Smooth muscle cell (in vitro differentiated cells): ENCODE measurements around the gene PLXNC1. TPM values are rescaled to one million over a fixed set of nuclear protein-coding genes. Genes with fewer than 3 reads are reported as not detected.
A peak's percentile ranks its signal among the peaks of the same experiment; 100 is the strongest.

Source experiments
- DNase-seq: peaks from one replicate; lab custom pipeline; 2025; ENCODE audit not compliant: unreplicated experiment; lab: John Stamatoyannopoulos, UW
- H2AFZ ChIP-seq: fragments of 200-600 bp; sonication (generic); 2 replicates; pipeline ENCODE4 v1.6.0; 2016; ENCODE audit warnings: antibody characterized with exemption, low read depth, mild to moderate bottlenecking
- H3F3A ChIP-seq: fragments of 200-600 bp; sonication (generic); 2 replicates; pipeline ENCODE4 v1.6.0; 2017; ENCODE audit warnings: antibody characterized with exemption, low read depth
- H3K27ac ChIP-seq: fragments of 200-600 bp; sonication (generic); 2 replicates; pipeline ENCODE4 v1.5.1; 2016; ENCODE audit warnings: low read depth, mild to moderate bottlenecking
- H3K27me3 ChIP-seq: fragments of 200-600 bp; sonication (generic); 2 replicates; pipeline ENCODE4 v1.6.1; 2016; ENCODE audit warnings: low read depth, mild to moderate bottlenecking
- H3K36me3 ChIP-seq: fragments of 200-600 bp; sonication (generic); 2 replicates; pipeline ENCODE4 v1.5.1; 2016; ENCODE audit warnings: low read depth
- H3K4me1 ChIP-seq: fragments of 200-600 bp; sonication (generic); 2 replicates; pipeline ENCODE4 v1.5.1; 2016; ENCODE audit warnings: low read depth
- H3K4me2 ChIP-seq: fragments of 200-600 bp; sonication (generic); 2 replicates; pipeline ENCODE4 v1.6.0; 2016; ENCODE audit warnings: mild to moderate bottlenecking
- H3K4me3 ChIP-seq: fragments of 200-600 bp; sonication (generic); 2 replicates; pipeline ENCODE4 v1.5.1; 2016; ENCODE audit warnings: mild to moderate bottlenecking
- H3K79me2 ChIP-seq: fragments of 200-600 bp; sonication (generic); 2 replicates; pipeline ENCODE4 v1.6.0; 2016; ENCODE audit warnings: low read depth, mild to moderate bottlenecking
- H3K9ac ChIP-seq: fragments of 200-600 bp; sonication (generic); 2 replicates; pipeline ENCODE4 v1.6.0; 2016; ENCODE audit warnings: low read depth
- H3K9me3 ChIP-seq: fragments of 200-600 bp; sonication (generic); replicated peaks from 2 replicates; pipeline ENCODE4 v1.5.1; 2016; ENCODE audit warnings: low read depth
- H4K20me1 ChIP-seq: fragments of 200-600 bp; sonication (generic); 2 replicates; pipeline ENCODE4 v1.6.0; 2016; ENCODE audit warnings: low read depth
- WGBS: methylation state at CpG from one replicate; pipeline ENCODE4 v1.1.7; 2016; ENCODE audit warnings: low lambda C conversion rate; 5-methylcytosine and 5-hydroxymethylcytosine counted together
- polyA plus RNA-seq: library from polyadenylated mRNA; unstranded; fragments of >200 nt; fragmentation: Nextera tagmentation; extraction: Ambion mirVana; gene quantifications from 2 replicates; pipeline ENCODE4 v1.2.1, GENCODE V29; 2016
- total RNA-seq: library from RNA; depleted of rRNA; stranded (reverse); fragments of >200 nt; gene quantifications from 2 replicates; pipeline ENCODE4 v1.2.3, GENCODE V29; 2014
- TF ChIP-seq, protein P1 (sequence below): fragments of 200-600 bp; sonication (generic); IDR thresholded peaks from 2 replicates; pipeline ENCODE4 v1.5.1; 2017; ENCODE audit warnings: borderline replicate concordance, mild to moderate bottlenecking, antibody characterized with exemption; ENCODE audit not compliant: insufficient read depth, poor library complexity, severe bottlenecking

Gene PLXNC1
- total and polyA plus RNA-seq, 2 experiments from 2014 or later, result 0.49 to 0.66 TPM

DNA sequence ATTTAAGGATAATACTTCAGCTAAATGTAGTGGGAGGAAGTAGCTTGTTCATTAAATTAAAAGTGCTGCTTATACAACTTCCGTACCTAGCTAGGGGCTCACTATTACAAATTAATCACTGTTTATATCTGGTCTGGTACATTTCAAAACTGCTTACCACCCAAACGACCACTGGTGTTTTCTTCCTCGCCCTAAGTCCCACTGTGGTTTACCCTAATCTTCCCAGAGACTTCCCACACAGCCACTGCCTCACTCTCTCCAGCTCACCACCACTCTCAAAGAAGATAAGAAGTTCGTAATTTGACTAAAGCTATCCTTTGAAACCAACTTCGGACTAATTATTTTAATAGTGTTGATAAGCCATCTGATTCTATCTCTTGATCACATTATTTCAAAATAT lies 62.6 kb downstream of the PLXNC1 start:
- H3K9me3 ChIP-seq, result no peaks in the 10 kb centered on the region
- no peak overlapping the region for H2AFZ ChIP-seq
- no peaks in the 10 kb centered on the region for H3F3A ChIP-seq
- no peak overlapping the region for H3K27ac ChIP-seq
- H3K79me2 ChIP-seq, result no peaks in the 10 kb centered on the region
- H3K4me1 ChIP-seq, result no peaks in the 10 kb centered on the region
- no peak overlapping the region for H3K4me3 ChIP-seq
- 19% methylated on average over 5 of the region's 5 CpGs for WGBS
- H3K9ac ChIP-seq, result no peak overlapping the region
- H3K4me2 ChIP-seq, result peak overlapping the region; percentile 52
- H3K27me3 ChIP-seq, result peaks cover 46% of the 10 kb centered on the region
- DNase-seq, result no peak
- TF ChIP-seq, protein P1, sequence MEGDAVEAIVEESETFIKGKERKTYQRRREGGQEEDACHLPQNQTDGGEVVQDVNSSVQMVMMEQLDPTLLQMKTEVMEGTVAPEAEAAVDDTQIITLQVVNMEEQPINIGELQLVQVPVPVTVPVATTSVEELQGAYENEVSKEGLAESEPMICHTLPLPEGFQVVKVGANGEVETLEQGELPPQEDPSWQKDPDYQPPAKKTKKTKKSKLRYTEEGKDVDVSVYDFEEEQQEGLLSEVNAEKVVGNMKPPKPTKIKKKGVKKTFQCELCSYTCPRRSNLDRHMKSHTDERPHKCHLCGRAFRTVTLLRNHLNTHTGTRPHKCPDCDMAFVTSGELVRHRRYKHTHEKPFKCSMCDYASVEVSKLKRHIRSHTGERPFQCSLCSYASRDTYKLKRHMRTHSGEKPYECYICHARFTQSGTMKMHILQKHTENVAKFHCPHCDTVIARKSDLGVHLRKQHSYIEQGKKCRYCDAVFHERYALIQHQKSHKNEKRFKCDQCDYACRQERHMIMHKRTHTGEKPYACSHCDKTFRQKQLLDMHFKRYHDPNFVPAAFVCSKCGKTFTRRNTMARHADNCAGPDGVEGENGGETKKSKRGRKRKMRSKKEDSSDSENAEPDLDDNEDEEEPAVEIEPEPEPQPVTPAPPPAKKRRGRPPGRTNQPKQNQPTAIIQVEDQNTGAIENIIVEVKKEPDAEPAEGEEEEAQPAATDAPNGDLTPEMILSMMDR, result no peak
- no peaks in the 10 kb centered on the region for H4K20me1 ChIP-seq
- H3K36me3 ChIP-seq, result no peaks in the 10 kb centered on the region

DNA sequence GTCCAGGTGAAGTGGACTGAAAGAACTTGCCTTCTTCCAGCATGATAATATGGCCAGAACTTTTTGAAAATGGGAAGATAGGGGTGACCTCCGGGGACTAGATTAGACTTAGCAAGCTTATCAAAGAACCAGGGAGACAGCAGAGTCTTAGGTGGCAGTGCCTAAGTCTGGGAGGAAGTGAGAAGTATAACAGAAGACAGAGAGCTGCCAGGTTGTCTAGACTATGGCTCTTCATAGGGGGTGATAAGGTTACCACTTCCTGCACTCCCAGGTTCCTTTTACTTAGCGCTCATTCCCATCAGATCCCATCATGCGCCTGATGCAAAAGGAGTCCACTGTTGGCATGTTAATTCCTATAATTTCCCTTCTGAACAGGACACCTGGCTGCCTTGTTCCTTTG lies 69.9 kb downstream of the PLXNC1 start:
- Histone ChIP-seq H3K4me2 (no peak overlapping the region), H3K36me3 (no peaks in the 10 kb centered on the region), H3F3A (no peaks in the 10 kb centered on the region), H3K4me1 (no peaks in the 10 kb centered on the region), H3K4me3 (no peak overlapping the region), H3K9me3 (no peaks in the 10 kb centered on the region), H3K27ac (no peak overlapping the region), H3K9ac (no peak overlapping the region), H3K27me3 (peaks cover 55% of the 10 kb centered on the region), H3K79me2 (no peaks in the 10 kb centered on the region), H2AFZ (no peak overlapping the region), H4K20me1 (no peaks in the 10 kb centered on the region)
- no peak for DNase-seq
- 93% methylated on average over 3 of the region's 3 CpGs for WGBS
- TF ChIP-seq, protein P1, result no peak

DNA sequence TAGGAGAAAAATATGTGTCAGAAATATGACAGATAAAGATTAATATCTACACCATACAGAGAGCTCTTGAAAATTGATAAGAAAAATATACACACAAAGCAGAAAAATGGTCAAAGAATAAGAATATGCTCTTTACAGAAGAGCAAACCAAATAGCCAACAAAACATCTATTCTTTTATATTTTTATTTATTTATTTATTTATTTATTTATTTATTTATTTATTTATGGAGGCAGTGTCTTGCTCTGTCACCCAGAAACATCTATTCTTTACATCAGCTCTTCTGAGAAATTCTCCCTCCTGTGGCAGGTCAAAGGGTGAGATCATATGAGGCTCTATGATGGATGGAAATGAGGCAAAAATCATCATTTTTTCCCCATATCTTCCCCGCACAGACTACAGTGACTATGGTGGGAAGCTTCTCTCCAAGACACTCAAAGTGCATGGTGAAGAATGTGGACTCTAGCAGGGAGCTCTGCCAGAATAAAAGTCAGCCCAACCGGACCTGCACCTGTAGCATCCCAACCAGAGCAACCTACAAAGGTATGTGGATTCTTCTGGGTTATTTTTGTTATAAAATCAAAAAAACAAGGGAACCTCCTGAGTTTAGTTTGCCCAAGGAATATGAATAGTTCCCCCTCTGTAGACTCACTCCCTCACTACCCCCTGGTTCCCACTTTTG lies 71.4 kb downstream of the PLXNC1 start:
- Histone ChIP-seq H3K9ac (no peak overlapping the region), H3K27me3 (peaks cover 62% of the 10 kb centered on the region), H3K79me2 (no peaks in the 10 kb centered on the region), H3K4me2 (no peak overlapping the region), H3K36me3 (no peaks in the 10 kb centered on the region), H4K20me1 (no peaks in the 10 kb centered on the region), H3K27ac (no peak overlapping the region), H3K9me3 (no peaks in the 10 kb centered on the region), H2AFZ (no peak overlapping the region), H3F3A (no peaks in the 10 kb centered on the region), H3K4me3 (no peak overlapping the region), H3K4me1 (no peaks in the 10 kb centered on the region)
- DNase-seq, result no peak
- TF ChIP-seq, protein P1, result no peak
- WGBS, result 89% methylated on average over 2 of the region's 2 CpGs

DNA sequence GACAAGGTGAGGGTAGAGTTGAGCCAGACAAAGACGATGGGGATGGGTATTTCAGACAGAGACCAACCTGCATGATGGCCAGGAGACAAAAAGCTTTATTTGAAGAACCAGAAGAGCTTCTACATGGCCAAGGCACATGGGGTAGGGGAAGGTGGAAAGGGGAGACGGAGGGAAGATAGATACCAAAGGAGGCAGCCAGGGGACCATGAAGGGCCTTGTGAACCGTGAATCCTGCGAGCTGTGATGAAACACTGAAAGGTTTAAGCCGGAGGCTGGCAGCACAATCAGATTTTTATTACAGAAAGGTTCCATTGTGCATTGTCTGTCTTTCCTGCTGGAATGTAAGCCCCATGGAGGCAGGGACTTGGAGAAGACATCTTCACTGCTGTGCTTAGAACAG lies 72.4 kb downstream of the PLXNC1 start:
- Histone ChIP-seq H3K36me3 (no peaks in the 10 kb centered on the region), H3K79me2 (no peaks in the 10 kb centered on the region), H2AFZ (no peak overlapping the region), H3K4me2 (no peak overlapping the region), H3K27ac (no peak overlapping the region), H3K4me3 (no peak overlapping the region), H3K4me1 (peaks cover 1% of the 10 kb centered on the region), H3K9me3 (no peaks in the 10 kb centered on the region), H3K27me3 (peaks cover 73% of the 10 kb centered on the region), H4K20me1 (no peaks in the 10 kb centered on the region), H3F3A (no peaks in the 10 kb centered on the region), H3K9ac (no peak overlapping the region)
- no peak for DNase-seq
- TF ChIP-seq, protein P1, result no peak
- WGBS, result 80% methylated on average over 5 of the region's 5 CpGs
